ENCODE results near the gene GRIP2.

GRIP2 gene

GRCh38 chr3:14508966-14509795 lies 31.0 kb downstream of the GRIP2 start:
- in situ Hi-C loops (cut with MboI; ENCODE audit: low sequenced_read_pairs), result loop anchor here (10.0 to 25.0 kb wide), 2 partner anchors 276 to 403 kb away; no protein-coding TSS in a partner anchor

- in situ Hi-C loops (cut with MboI; ENCODE audit: low sequenced_read_pairs), result loop anchor here (10.0 to 25.0 kb wide), 2 partner anchors 276 to 404 kb away; no protein-coding TSS in a partner anchor
These were observed 31.7 kb downstream of the GRIP2 start for GRCh38 chr3:14508505-14508819.

- in situ Hi-C loops (cut with MboI; ENCODE audit: low sequenced_read_pairs), result loop anchor here (10.0 to 25.0 kb wide), 2 partner anchors 277 to 404 kb away; no protein-coding TSS in a partner anchor
These were observed 32.2 kb downstream of the GRIP2 start for GRCh38 chr3:14507757-14508504.

- in situ Hi-C loops (cut with MboI; ENCODE audit: low sequenced_read_pairs), result loop anchor here (10.0 to 25.0 kb wide), 2 partner anchors 277 to 405 kb away; no protein-coding TSS in a partner anchor
These were observed 32.8 kb downstream of the GRIP2 start for GRCh38 chr3:14507305-14507741.

- in situ Hi-C loops (cut with MboI; ENCODE audit: low sequenced_read_pairs), result loop anchor here (10.0 to 25.0 kb wide), 2 partner anchors 278 to 406 kb away; no protein-coding TSS in a partner anchor
These were observed 33.4 kb downstream of the GRIP2 start for GRCh38 chr3:14506626-14507304.

GRCh38 chr3:14505803-14506500 lies 34.2 kb downstream of the GRIP2 start:
- in situ Hi-C loops (cut with MboI; ENCODE audit: low sequenced_read_pairs), result loop anchor here (10.0 to 25.0 kb wide), 2 partner anchors 279 to 406 kb away; no protein-coding TSS in a partner anchor

GRCh38 chr3:14505001-14505802 lies 34.9 kb downstream of the GRIP2 start:
- in situ Hi-C loops (cut with MboI; ENCODE audit: low sequenced_read_pairs), result loop anchor here (10.0 to 25.0 kb wide), 2 partner anchors 280 to 407 kb away; no protein-coding TSS in a partner anchor

- in situ Hi-C loops (cut with MboI; ENCODE audit: low sequenced_read_pairs), result loop anchor here (10.0 to 25.0 kb wide), 2 partner anchors 281 to 409 kb away; no protein-coding TSS in a partner anchor
These were observed 36.5 kb downstream of the GRIP2 start for GRCh38 chr3:14503706-14504065.

- in situ Hi-C loops (cut with MboI; ENCODE audit: low sequenced_read_pairs), result loop anchor here (10.0 to 25.0 kb wide), 2 partner anchors 282 to 409 kb away; no protein-coding TSS in a partner anchor
These were observed 37.0 kb downstream of the GRIP2 start for GRCh38 chr3:14503033-14503705.

GRCh38 chr3:14502472-14502871 lies 37.7 kb downstream of the GRIP2 start:
- in situ Hi-C loops (cut with MboI; ENCODE audit: low sequenced_read_pairs), result loop anchor here (10.0 to 25.0 kb wide), 2 partner anchors 282 to 410 kb away; no protein-coding TSS in a partner anchor

- in situ Hi-C loops (cut with MboI; ENCODE audit: low sequenced_read_pairs), result loop anchor here (25.0 kb wide), 1 partner anchor 610 kb away; the partner anchor contains the start of gene WNT7A
These were observed 42.8 kb downstream of the GRIP2 start for GRCh38 chr3:14497321-14497720.

- in situ Hi-C loops (cut with MboI; ENCODE audit: low sequenced_read_pairs), result loop anchor here (25.0 kb wide), 1 partner anchor 609 kb away; the partner anchor contains the start of gene WNT7A
These were observed 43.8 kb downstream of the GRIP2 start for GRCh38 chr3:14496351-14496750.

GRCh38 chr3:14494973-14495300 lies 45.2 kb downstream of the GRIP2 start:
- in situ Hi-C loops (cut with MboI; ENCODE audit: low sequenced_read_pairs), result loop anchor here (25.0 kb wide), 1 partner anchor 608 kb away; the partner anchor contains the start of gene WNT7A

GRCh38 chr3:14494279-14494972 lies 45.7 kb downstream of the GRIP2 start:
- in situ Hi-C loops (cut with MboI; ENCODE audit: low sequenced_read_pairs), result loop anchor here (25.0 kb wide), 1 partner anchor 607 kb away; the partner anchor contains the start of gene WNT7A

- in situ Hi-C loops (cut with MboI; ENCODE audit: low sequenced_read_pairs), result loop anchor here (25.0 kb wide), 1 partner anchor 606 kb away; the partner anchor contains the start of gene WNT7A
These were observed 46.9 kb downstream of the GRIP2 start for GRCh38 chr3:14492948-14493881.

- in situ Hi-C loops (cut with MboI; ENCODE audit: low sequenced_read_pairs), result loop anchor here (25.0 kb wide), 1 partner anchor 604 kb away; the partner anchor contains the start of gene WNT7A
These were observed 48.5 kb downstream of the GRIP2 start for GRCh38 chr3:14491396-14492190.

All from HL-60/S4 (cell line).